Measurements from ENCODE around the gene KCNS3.
"Not testable (repeated sequence)": the region's sequence is repeated elsewhere in the genome, so short reads cannot be mapped to it uniquely, and the experiment has no call there.

The KCNS3 gene

GRCh38 chr2:17950006-17950405, 71.5 kb downstream of the KCNS3 start:
- no peak for DNase-seq

- DNase-seq = no peak
Observed at GRCh38 chr2:17951563-17951962, 73.1 kb downstream of the KCNS3 start.

GRCh38 chr2:17958466-17959092, 80.1 kb downstream of the KCNS3 start:
- DNase-seq = peak in 3 of 14 donors; percentile 4 to 12 (median 5)

GRCh38 chr2:17959356-17959755, 80.9 kb downstream of the KCNS3 start:
- DNase-seq = no peak

- no peak for DNase-seq
Observed at GRCh38 chr2:17959833-17960232, 81.4 kb downstream of the KCNS3 start.

- DNase-seq = no peak
Observed at GRCh38 chr2:17960925-17961324, 82.5 kb downstream of the KCNS3 start.

- DNase-seq = no peak
Observed at GRCh38 chr2:17961789-17962188, 83.3 kb downstream of the KCNS3 start.

GRCh38 chr2:17962876-17963275, 84.4 kb downstream of the KCNS3 start:
- no peak for DNase-seq

- DNase-seq = not testable (repeated sequence)
Observed at GRCh38 chr2:17963571-17963970, 85.1 kb downstream of the KCNS3 start.

- DNase-seq = no peak
Observed at GRCh38 chr2:17965196-17965595, 86.7 kb downstream of the KCNS3 start.

GRCh38 chr2:17966798-17967197, 88.3 kb downstream of the KCNS3 start:
- no peak for DNase-seq

GRCh38 chr2:17969661-17970060, 91.2 kb downstream of the KCNS3 start:
- DNase-seq = no peak

- no peak for DNase-seq
Observed at GRCh38 chr2:17971531-17972125, 93.2 kb downstream of the KCNS3 start.

GRCh38 chr2:17972991-17973390, 94.5 kb downstream of the KCNS3 start:
- no peak for DNase-seq

GRCh38 chr2:17975401-17975800, 96.9 kb downstream of the KCNS3 start:
- no peak for DNase-seq

- no peak for DNase-seq
Observed at GRCh38 chr2:17976871-17977746, 98.6 kb downstream of the KCNS3 start.

- DNase-seq = no peak
Observed at GRCh38 chr2:17979707-17980106, 101.2 kb downstream of the KCNS3 start.

GRCh38 chr2:17981936-17982335, 103.5 kb downstream of the KCNS3 start:
- DNase-seq = no peak

All from C1 segment of cervical spinal cord (tissue), 14 donors.